Trophoblast cell (in vitro differentiated cells and primary cell): ENCODE results near the gene OGG1. TPM values are rescaled to one million over a fixed set of nuclear protein-coding genes. Genes with fewer than 3 reads are reported as not detected.

Source experiments
- DNase-seq, 2 donors: peaks; one replicate each; pipeline ENCODE4 v3.0.0-alpha.2; 2016
- H2AFZ ChIP-seq: 2 replicates; pipeline ENCODE4 v1.6.1; 2013; ENCODE audit warnings: low read length, moderate library complexity, mild to moderate bottlenecking; ENCODE audit not compliant: insufficient read depth, poor library complexity
- H2AK5ac ChIP-seq: 2 replicates; pipeline ENCODE4 v1.6.1; 2013; ENCODE audit warnings: mild to moderate bottlenecking, low read length
- H2BK120ac ChIP-seq: 2 replicates; pipeline ENCODE4 v1.6.1; 2013; ENCODE audit warnings: low read length, mild to moderate bottlenecking, moderate library complexity; ENCODE audit not compliant: insufficient read depth, poor library complexity
- H2BK12ac ChIP-seq: 2 replicates; pipeline ENCODE4 v1.6.1; 2013; ENCODE audit warnings: mild to moderate bottlenecking, low read length, moderate library complexity
- H2BK5ac ChIP-seq: 2 replicates; pipeline ENCODE4 v1.6.1; 2013; ENCODE audit warnings: low read length, low read depth, moderate library complexity, mild to moderate bottlenecking; ENCODE audit not compliant: poor library complexity
- H3K14ac ChIP-seq: 2 replicates; pipeline ENCODE4 v1.6.1; 2013; ENCODE audit warnings: mild to moderate bottlenecking, low read length
- H3K18ac ChIP-seq: 2 replicates; pipeline ENCODE4 v1.6.1; 2013; ENCODE audit warnings: mild to moderate bottlenecking, low read length
- H3K23ac ChIP-seq: 2 replicates; pipeline ENCODE4 v1.6.1; 2013; ENCODE audit warnings: low read length
- H3K27ac ChIP-seq: 2 replicates; pipeline ENCODE4 v1.5.1; 2013; ENCODE audit warnings: low read depth, mild to moderate bottlenecking, inconsistent platforms, low read length, moderate library complexity
- H3K27me3 ChIP-seq: 2 replicates; pipeline ENCODE4 v1.6.1; 2013; ENCODE audit warnings: inconsistent platforms, mild to moderate bottlenecking, low read length, moderate library complexity; ENCODE audit not compliant: insufficient read depth
- H3K36me3 ChIP-seq, 2 experiments: 1 replicate in 1 of 2; 2 replicates in 1 of 2; pipeline ENCODE4 v1.6.1; 2013; ENCODE audit warnings: low read length in 2 of 2, mild to moderate bottlenecking in 2 of 2, moderate library complexity in 1 of 2; ENCODE audit not compliant: insufficient read depth in 2 of 2, control insufficient read depth in 1 of 2
- H3K4ac ChIP-seq: 2 replicates; pipeline ENCODE4 v1.6.1; 2013; ENCODE audit warnings: low read depth, mild to moderate bottlenecking, low read length, moderate library complexity
- H3K4me1 ChIP-seq, 2 experiments: 1 replicate in 1 of 2; 2 replicates in 1 of 2; pipeline ENCODE4 v1.6.1; 2013; ENCODE audit warnings: low read length in 2 of 2, mild to moderate bottlenecking in 2 of 2, moderate library complexity in 1 of 2; ENCODE audit not compliant: insufficient read depth in 2 of 2, control insufficient read depth in 1 of 2
- H3K4me2 ChIP-seq: 2 replicates; pipeline ENCODE4 v1.6.1; 2013; ENCODE audit warnings: inconsistent platforms, mild to moderate bottlenecking, low read length, moderate library complexity
- H3K4me3 ChIP-seq: 2 replicates; pipeline ENCODE4 v1.5.1; 2013; ENCODE audit warnings: mild to moderate bottlenecking, low read depth, low read length, inconsistent platforms
- H3K79me1 ChIP-seq: one replicate; pipeline ENCODE4 v1.6.1; 2013; ENCODE audit warnings: low read length
- H3K79me2 ChIP-seq: 2 replicates; pipeline ENCODE4 v1.6.1; 2013; ENCODE audit warnings: low read length, mild to moderate bottlenecking; ENCODE audit not compliant: control insufficient read depth, insufficient read depth, poor library complexity
- H3K9ac ChIP-seq: 2 replicates; pipeline ENCODE4 v1.6.1; 2013; ENCODE audit warnings: mild to moderate bottlenecking, low read length
- H3K9me3 ChIP-seq: 2 replicates; pipeline ENCODE4 v1.6.1; 2013; ENCODE audit warnings: low read depth, mild to moderate bottlenecking, control low read depth, inconsistent platforms, low read length; ENCODE audit not compliant: insufficient read depth
- H4K12ac ChIP-seq: 2 replicates; pipeline ENCODE4 v1.6.1; 2013; ENCODE audit warnings: low read depth, mild to moderate bottlenecking, low read length, moderate library complexity
- H4K8ac ChIP-seq: 2 replicates; pipeline ENCODE4 v1.6.1; 2013; ENCODE audit warnings: low read depth, mild to moderate bottlenecking, low read length, moderate library complexity
- H4K91ac ChIP-seq: one replicate; pipeline ENCODE4 v1.6.1; 2013; ENCODE audit warnings: low read depth, mild to moderate bottlenecking, low read length, moderate library complexity
- WGBS: extraction: QIAGEN DNeasy Blood & Tissue Kit; methylation state at CpG from one replicate; pipeline ENCODE4 v1.1.7; 2013; ENCODE audit warnings: missing lambda C conversion rate; ENCODE audit not compliant: insufficient read length, insufficient coverage; ENCODE audit errors: extremely low coverage; 5-methylcytosine and 5-hydroxymethylcytosine counted together
- polyA plus RNA-seq: library from polyadenylated mRNA; stranded (reverse); fragments of 200-250 nt; gene quantifications from 2 replicates; pipeline ENCODE4 v1.2.3, GENCODE V29; 2013

OGG1 gene
- polyA plus RNA-seq = 20.7 and 22.1 TPM in 2 replicates

- Histone ChIP-seq H3K9me3 (no peaks in the 10 kb centered on the region), H4K91ac (peak within 1 kb of the TSS; percentile 50), H2BK120ac (peak within 1 kb of the TSS; percentile 62), H4K12ac (peak within 1 kb of the TSS; percentile 59), H3K23ac (no peak within 1 kb of the TSS), H3K9ac (peak within 1 kb of the TSS; percentile 95), H3K18ac (peak within 1 kb of the TSS; percentile 82), H3K79me2 (peaks cover 3% of the 10 kb centered on the region), H3K4me1 (peaks cover 5 to 7% of the 10 kb centered on the region in 2 experiments), H3K79me1 (peaks cover 7% of the 10 kb centered on the region), H3K36me3 (peaks cover 37 to 43% of the 10 kb centered on the region in 2 experiments), H3K27ac (peak within 1 kb of the TSS; percentile 81), H3K27me3 (no peaks in the 10 kb centered on the region), H2BK5ac (peak within 1 kb of the TSS; percentile 44), H2AFZ (peak within 1 kb of the TSS; percentile 94), H4K8ac (peak within 1 kb of the TSS; percentile 84), H3K4me2 (peak within 1 kb of the TSS; percentile 96), H2BK12ac (no peak within 1 kb of the TSS), H2AK5ac (no peak within 1 kb of the TSS), H3K4me3 (peak within 1 kb of the TSS; percentile 84), H3K14ac (peak within 1 kb of the TSS; percentile 74), H3K4ac (peak within 1 kb of the TSS; percentile 41)
- no CpG with 5 or more reads among the region's 60 CpGs for WGBS
- DNase-seq = peak; percentile 97 to 98
Measured at GRCh38 chr3:9749645-9750555, at the start of gene OGG1. Gene OGG1, plus strand, starts transcription at chr3:9749952. Its CDS starts 335 bp downstream, at chr3:9750287.

GRCh38 chr3:9700536-9700935 is 49.2 kb upstream of the OGG1 start:
- Histone ChIP-seq H3K9me3 (peaks cover 2% of the 10 kb centered on the region), H2BK12ac (no peak overlapping the region), H4K8ac (no peak overlapping the region), H3K18ac (no peak overlapping the region), H3K27ac (no peak overlapping the region), H2AK5ac (no peak overlapping the region), H2BK5ac (no peak overlapping the region), H3K4me2 (no peak overlapping the region), H3K9ac (no peak overlapping the region), H3K23ac (no peak overlapping the region), H3K36me3 (peaks cover 19 to 28% of the 10 kb centered on the region in 2 experiments), H2BK120ac (no peak overlapping the region), H3K14ac (no peak overlapping the region), H3K4ac (no peak overlapping the region), H3K4me3 (no peak overlapping the region), H2AFZ (no peak overlapping the region), H3K4me1 (peaks cover 15 to 23% of the 10 kb centered on the region in 2 experiments), H3K79me1 (no peaks in the 10 kb centered on the region), H4K91ac (no peak overlapping the region), H3K79me2 (no peaks in the 10 kb centered on the region), H3K27me3 (peaks cover 14% of the 10 kb centered on the region), H4K12ac (no peak overlapping the region)
- no CpG with 5 or more reads among the region's 2 CpGs for WGBS
- no peak for DNase-seq

- Histone ChIP-seq H3K9ac (no peak overlapping the region), H3K4me1 (peaks cover 15 to 23% of the 10 kb centered on the region in 2 experiments)
- no CpG with 5 or more reads among the region's 7 CpGs for WGBS
Measured at GRCh38 chr3:9701006-9701405, 48.7 kb upstream of the OGG1 start.

GRCh38 chr3:9701711-9702110 is 48.0 kb upstream of the OGG1 start:
- H3K79me1 ChIP-seq = no peaks in the 10 kb centered on the region
- H4K91ac ChIP-seq = no peak overlapping the region
- H2BK120ac ChIP-seq = no peak overlapping the region
- no peak overlapping the region for H3K4me2 ChIP-seq
- WGBS = no CpG with 5 or more reads among the region's 10 CpGs
- no peak for DNase-seq
- no peak overlapping the region for H3K4ac ChIP-seq
- H2AFZ ChIP-seq = no peak overlapping the region
- no peak overlapping the region for H2AK5ac ChIP-seq
- H3K14ac ChIP-seq = no peak overlapping the region
- peaks cover 15 to 23% of the 10 kb centered on the region in 2 experiments for H3K4me1 ChIP-seq
- peaks cover 16 to 22% of the 10 kb centered on the region in 2 experiments for H3K36me3 ChIP-seq
- H4K12ac ChIP-seq = no peak overlapping the region
- peaks cover 8% of the 10 kb centered on the region for H3K9me3 ChIP-seq
- no peak overlapping the region for H2BK5ac ChIP-seq
- H3K27ac ChIP-seq = no peak overlapping the region
- no peak overlapping the region for H3K4me3 ChIP-seq
- H3K23ac ChIP-seq = no peak overlapping the region
- H4K8ac ChIP-seq = no peak overlapping the region
- no peak overlapping the region for H2BK12ac ChIP-seq
- H3K9ac ChIP-seq = no peak overlapping the region
- H3K27me3 ChIP-seq = peaks cover 18% of the 10 kb centered on the region
- no peak overlapping the region for H3K18ac ChIP-seq
- no peaks in the 10 kb centered on the region for H3K79me2 ChIP-seq

More at GRCh38 chr3:9701006-9701405, 48.7 kb upstream of the OGG1 start:
- Histone ChIP-seq H4K12ac (no peak overlapping the region), H2AFZ (no peak overlapping the region), H3K36me3 (peaks cover 17 to 25% of the 10 kb centered on the region in 2 experiments), H2BK5ac (no peak overlapping the region), H3K14ac (no peak overlapping the region), H4K91ac (no peak overlapping the region), H3K27me3 (peaks cover 18% of the 10 kb centered on the region), H3K4me3 (no peak overlapping the region), H4K8ac (no peak overlapping the region), H2BK120ac (no peak overlapping the region), H3K79me1 (no peaks in the 10 kb centered on the region), H3K23ac (no peak overlapping the region), H2BK12ac (no peak overlapping the region), H3K79me2 (no peaks in the 10 kb centered on the region), H3K4ac (no peak overlapping the region), H3K9me3 (peaks cover 6% of the 10 kb centered on the region), H3K4me2 (no peak overlapping the region), H3K18ac (no peak overlapping the region), H3K27ac (no peak overlapping the region), H2AK5ac (no peak overlapping the region)
- peak in 1 of 2 donors; percentile 2 for DNase-seq
